Astrocyte (in vitro differentiated cells and primary cell): ENCODE results near the gene DRC7.

ENCODE experiments used
- CTCF ChIP-seq: IDR thresholded peaks from 2 replicates; pipeline ENCODE4 v1.5.1; 2011; ENCODE audit warnings: low read depth, mild to moderate bottlenecking, inconsistent platforms, low read length, moderate library complexity; ENCODE audit not compliant: insufficient read depth
- EZH2 ChIP-seq: IDR thresholded peaks from 2 replicates; pipeline ENCODE4 v1.6.1; 2012; ENCODE audit warnings: mild to moderate bottlenecking, low read length, inconsistent platforms; ENCODE audit not compliant: insufficient read depth

- TF ChIP-seq EZH2 (no peak), CTCF (no peak)
Observed at GRCh38 chr16:57755061-57755684, 60.6 kb downstream of the DRC7 start.
